ENCODE results near the gene GSTP1.
"Not testable (repeated sequence)": the region's sequence is repeated elsewhere in the genome, so short reads cannot be mapped to it uniquely, and the experiment has no call there.

Gene GSTP1

GRCh38 chr11:67623795-67624194 is 40.2 kb downstream of the GSTP1 start:
- H3K36me3 ChIP-seq (ENCODE audit: control insufficient read depth, insufficient read depth, low read length); H3K4me1 ChIP-seq (ENCODE audit: control insufficient read depth, insufficient read depth, low read length); H3K27ac ChIP-seq (ENCODE audit: low read depth, low read length); H3K27me3 ChIP-seq (ENCODE audit: control insufficient read depth, insufficient read depth, low read length); H3K4me3 ChIP-seq (ENCODE audit: low read length); H3K9ac ChIP-seq (ENCODE audit: low read length): not testable (repeated sequence)

GRCh38 chr11:67626131-67626833 is 42.7 kb downstream of the GSTP1 start:
- not testable (repeated sequence) for H3K27ac ChIP-seq (ENCODE audit: low read depth, low read length); H3K4me1 ChIP-seq (ENCODE audit: control insufficient read depth, insufficient read depth, low read length); H3K36me3 ChIP-seq (ENCODE audit: control insufficient read depth, insufficient read depth, low read length); H3K4me3 ChIP-seq (ENCODE audit: low read length); H3K27me3 ChIP-seq (ENCODE audit: control insufficient read depth, insufficient read depth, low read length); H3K9ac ChIP-seq (ENCODE audit: low read length)

- Histone ChIP-seq H3K27ac (ENCODE audit: low read depth, low read length) (no peak overlapping the region), H3K27me3 (ENCODE audit: control insufficient read depth, insufficient read depth, low read length) (no peaks in the 10 kb centered on the region), H3K36me3 (ENCODE audit: control insufficient read depth, insufficient read depth, low read length) (no peaks in the 10 kb centered on the region), H3K4me1 (ENCODE audit: control insufficient read depth, insufficient read depth, low read length) (peaks cover 6% of the 10 kb centered on the region), H3K9ac (ENCODE audit: low read length) (no peak overlapping the region), H3K4me3 (ENCODE audit: low read length) (no peak overlapping the region)
These were observed 43.4 kb downstream of the GSTP1 start for GRCh38 chr11:67626970-67627369.

GRCh38 chr11:67627441-67627811 is 43.8 kb downstream of the GSTP1 start:
- Histone ChIP-seq H3K4me1 (ENCODE audit: control insufficient read depth, insufficient read depth, low read length) (peaks cover 6% of the 10 kb centered on the region), H3K4me3 (ENCODE audit: low read length) (no peak overlapping the region), H3K27ac (ENCODE audit: low read depth, low read length) (no peak overlapping the region), H3K9ac (ENCODE audit: low read length) (no peak overlapping the region), H3K27me3 (ENCODE audit: control insufficient read depth, insufficient read depth, low read length) (no peaks in the 10 kb centered on the region), H3K36me3 (ENCODE audit: control insufficient read depth, insufficient read depth, low read length) (no peaks in the 10 kb centered on the region)

GRCh38 chr11:67627812-67628624 is 44.4 kb downstream of the GSTP1 start:
- Histone ChIP-seq H3K4me3 (ENCODE audit: low read length) (no peak overlapping the region), H3K9ac (ENCODE audit: low read length) (no peak overlapping the region), H3K36me3 (ENCODE audit: control insufficient read depth, insufficient read depth, low read length) (no peaks in the 10 kb centered on the region), H3K27ac (ENCODE audit: low read depth, low read length) (no peak overlapping the region), H3K27me3 (ENCODE audit: control insufficient read depth, insufficient read depth, low read length) (no peaks in the 10 kb centered on the region), H3K4me1 (ENCODE audit: control insufficient read depth, insufficient read depth, low read length) (peaks cover 6% of the 10 kb centered on the region)

GRCh38 chr11:67628710-67629385 is 45.2 kb downstream of the GSTP1 start:
- Histone ChIP-seq H3K36me3 (ENCODE audit: control insufficient read depth, insufficient read depth, low read length) (no peaks in the 10 kb centered on the region), H3K4me3 (ENCODE audit: low read length) (peak overlapping the region; percentile 67), H3K4me1 (ENCODE audit: control insufficient read depth, insufficient read depth, low read length) (peaks cover 6% of the 10 kb centered on the region), H3K9ac (ENCODE audit: low read length) (no peak overlapping the region), H3K27me3 (ENCODE audit: control insufficient read depth, insufficient read depth, low read length) (no peaks in the 10 kb centered on the region), H3K27ac (ENCODE audit: low read depth, low read length) (no peak overlapping the region)

- Histone ChIP-seq H3K27ac (ENCODE audit: low read depth, low read length) (peak within 1 kb of the TSS; percentile 90), H3K4me3 (ENCODE audit: low read length) (peak within 1 kb of the TSS; percentile 79), H3K36me3 (ENCODE audit: control insufficient read depth, insufficient read depth, low read length) (no peaks in the 10 kb centered on the region), H3K9ac (ENCODE audit: low read length) (peak within 1 kb of the TSS; percentile 85), H3K4me1 (ENCODE audit: control insufficient read depth, insufficient read depth, low read length) (peaks cover 6% of the 10 kb centered on the region), H3K27me3 (ENCODE audit: control insufficient read depth, insufficient read depth, low read length) (no peaks in the 10 kb centered on the region)
These were observed 46.0 kb downstream of the GSTP1 start, which contains the start of gene NUDT8 for GRCh38 chr11:67629386-67630227. NUDT8 (minus strand) TSS chr11:67629937; CDS start chr11:67629911, 26 bp downstream.

GRCh38 chr11:67630228-67630942 is 46.8 kb downstream of the GSTP1 start:
- Histone ChIP-seq H3K4me1 (ENCODE audit: control insufficient read depth, insufficient read depth, low read length) (peaks cover 6% of the 10 kb centered on the region), H3K9ac (ENCODE audit: low read length) (peak overlapping the region; percentile 85), H3K4me3 (ENCODE audit: low read length) (peak overlapping the region; percentile 79), H3K36me3 (ENCODE audit: control insufficient read depth, insufficient read depth, low read length) (no peaks in the 10 kb centered on the region), H3K27ac (ENCODE audit: low read depth, low read length) (peak overlapping the region; percentile 90), H3K27me3 (ENCODE audit: control insufficient read depth, insufficient read depth, low read length) (no peaks in the 10 kb centered on the region)

GRCh38 chr11:67630943-67631331 is 47.3 kb downstream of the GSTP1 start:
- Histone ChIP-seq H3K4me3 (ENCODE audit: low read length) (peak overlapping the region; percentile 79), H3K9ac (ENCODE audit: low read length) (peak overlapping the region; percentile 85), H3K4me1 (ENCODE audit: control insufficient read depth, insufficient read depth, low read length) (peaks cover 6% of the 10 kb centered on the region), H3K27me3 (ENCODE audit: control insufficient read depth, insufficient read depth, low read length) (no peaks in the 10 kb centered on the region), H3K27ac (ENCODE audit: low read depth, low read length) (peak overlapping the region; percentile 90), H3K36me3 (ENCODE audit: control insufficient read depth, insufficient read depth, low read length) (no peaks in the 10 kb centered on the region)

- H3K9ac ChIP-seq (ENCODE audit: low read length), result peak overlapping the region; percentile 85
These were observed 47.8 kb downstream of the GSTP1 start for GRCh38 chr11:67631411-67631810.

GRCh38 chr11:67631853-67632174 is 48.2 kb downstream of the GSTP1 start:
- no peak overlapping the region for H3K9ac ChIP-seq (ENCODE audit: low read length)
- H3K4me3 ChIP-seq (ENCODE audit: low read length), result no peak overlapping the region
- H3K4me1 ChIP-seq (ENCODE audit: control insufficient read depth, insufficient read depth, low read length), result peaks cover 6% of the 10 kb centered on the region
- no peaks in the 10 kb centered on the region for H3K36me3 ChIP-seq (ENCODE audit: control insufficient read depth, insufficient read depth, low read length)
- H3K27ac ChIP-seq (ENCODE audit: low read depth, low read length), result no peak overlapping the region
- no peaks in the 10 kb centered on the region for H3K27me3 ChIP-seq (ENCODE audit: control insufficient read depth, insufficient read depth, low read length)

More at GRCh38 chr11:67631411-67631810, 47.8 kb downstream of the GSTP1 start:
- Histone ChIP-seq H3K4me3 (ENCODE audit: low read length) (no peak overlapping the region), H3K27ac (ENCODE audit: low read depth, low read length) (no peak overlapping the region), H3K27me3 (ENCODE audit: control insufficient read depth, insufficient read depth, low read length) (no peaks in the 10 kb centered on the region), H3K4me1 (ENCODE audit: control insufficient read depth, insufficient read depth, low read length) (peaks cover 6% of the 10 kb centered on the region), H3K36me3 (ENCODE audit: control insufficient read depth, insufficient read depth, low read length) (no peaks in the 10 kb centered on the region)

All from rectal smooth muscle tissue (tissue), 1 donor.